Activated CD8-positive, alpha-beta T cell treated with anti-CD3 and anti-CD28 coated beads for 36 hours (primary cell): ENCODE results near the gene SLC35E4. TPM values are rescaled to one million over a fixed set of nuclear protein-coding genes. Genes with fewer than 3 reads are reported as not detected.

Experiments
- ATAC-seq: fragments of 200-7000 bp; cut with Tn5 transposase; one replicate; pipeline ENCODE4 v1.10.0; 2021; ENCODE audit warnings: mild to moderate bottlenecking, moderate library complexity
- CTCF ChIA-PET: fragments of 350-600 bp; sonication (Branson Sonifier 250); formaldehyde crosslinking; loops from one replicate; lab custom pipeline; 2021; ENCODE audit warnings: antibody characterized with exemption; lab: Charles Lee
- POLR2A ChIA-PET: fragments of 350-600 bp; sonication (Branson Sonifier 250); formaldehyde crosslinking; loops from one replicate; lab custom pipeline; 2021; ENCODE audit warnings: antibody characterized with exemption; lab: Charles Lee
- DNase-seq: peaks from one replicate; pipeline ENCODE4 v3.0.0-alpha.2; 2020
- H3K27ac Mint-ChIP-seq: one replicate; pipeline ENCODE4 v1.8.0; 2021; ENCODE audit warnings: mild to moderate bottlenecking, mixed read lengths
- H3K27me3 Mint-ChIP-seq: one replicate; pipeline ENCODE4 v1.8.0; 2021; ENCODE audit warnings: mixed read lengths
- H3K36me3 Mint-ChIP-seq: one replicate; pipeline ENCODE4 v1.8.0; 2021; ENCODE audit warnings: low read depth, mixed read lengths
- H3K4me1 Mint-ChIP-seq: one replicate; pipeline ENCODE4 v1.8.0; 2021; ENCODE audit warnings: low read depth, mixed read lengths
- H3K4me3 Mint-ChIP-seq: one replicate; pipeline ENCODE4 v1.8.0; 2021; ENCODE audit warnings: mild to moderate bottlenecking, moderate library complexity, mixed read lengths
- H3K9me3 Mint-ChIP-seq: one replicate; pipeline ENCODE4 v1.8.0; 2021; ENCODE audit warnings: mixed read lengths
- CTCF ChIP-seq: fragments of 200-600 bp; IDR thresholded peaks from one replicate; pipeline ENCODE4 v1.8.0; 2022; ENCODE audit warnings: antibody characterized with exemption, mild to moderate bottlenecking
- intact Hi-C: fragments of 100-400 bp; cut with micrococcal nuclease; formaldehyde crosslinking; loops from one replicate; pipeline ENCODE4 v1.10.0; 2022
- total RNA-seq, 2 experiments: library from RNA; stranded (reverse); gene quantifications; one replicate each; pipeline ENCODE4 v1.2.3, GENCODE V29; 2021

Gene SLC35E4
- total RNA-seq, 2 experiments from 2014 or later = 3.4 to 3.8 TPM

- no peak for TF ChIP-seq CTCF
- intact Hi-C loops = no loop called here
Measured at GRCh38 chr22:30680991-30681770, 45.6 kb downstream of the SLC35E4 start.

DNA sequence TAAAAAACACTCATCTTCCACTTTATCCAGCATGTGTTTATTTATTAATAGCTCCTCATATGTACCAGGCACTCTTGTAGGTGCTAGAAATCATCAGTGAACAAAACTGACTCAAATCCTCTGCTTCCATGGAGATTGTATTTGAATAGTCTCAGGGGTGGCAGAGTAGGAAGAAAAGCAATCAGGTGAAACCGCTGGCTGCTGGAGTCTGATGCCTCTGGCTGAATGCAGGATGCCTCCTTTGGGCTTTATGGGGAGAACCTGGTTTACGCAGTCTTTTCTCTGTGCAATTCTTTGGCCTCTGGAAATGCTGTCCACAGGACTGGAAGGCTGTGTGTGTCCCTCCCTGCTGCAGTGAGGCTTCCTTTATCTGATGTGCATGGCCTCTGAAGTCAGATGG lies 46.2 kb downstream of the SLC35E4 start:
- no peak for TF ChIP-seq CTCF
- CTCF ChIA-PET = no interaction called here
- no peak for ATAC-seq
- H3K4me3 Mint-ChIP-seq = no peak overlapping the region
- POLR2A ChIA-PET = no interaction called here
- H3K4me1 Mint-ChIP-seq = no peaks in the 10 kb centered on the region
- H3K9me3 Mint-ChIP-seq = no peaks in the 10 kb centered on the region
- H3K27me3 Mint-ChIP-seq = peaks cover 6% of the 10 kb centered on the region
- H3K36me3 Mint-ChIP-seq = no peaks in the 10 kb centered on the region
- intact Hi-C loops = no loop called here
- no peak overlapping the region for H3K27ac Mint-ChIP-seq
- no peak for DNase-seq

More at GRCh38 chr22:30680991-30681770, 45.6 kb downstream of the SLC35E4 start:
- Mint-ChIP-seq H3K4me1 (no peaks in the 10 kb centered on the region), H3K27ac (no peak overlapping the region), H3K9me3 (no peaks in the 10 kb centered on the region), H3K27me3 (peaks cover 6% of the 10 kb centered on the region), H3K4me3 (no peak overlapping the region), H3K36me3 (no peaks in the 10 kb centered on the region)
- CTCF ChIA-PET = no interaction called here
- POLR2A ChIA-PET = no interaction called here
- no peak for DNase-seq
- no peak for ATAC-seq

- Mint-ChIP-seq H3K4me3 (no peak overlapping the region), H3K27me3 (no peaks in the 10 kb centered on the region), H3K27ac (no peak overlapping the region), H3K9me3 (no peaks in the 10 kb centered on the region), H3K36me3 (no peaks in the 10 kb centered on the region), H3K4me1 (no peaks in the 10 kb centered on the region)
- no peak for TF ChIP-seq CTCF
- ChIA-PET CTCF (interaction anchor here (1.5 kb wide), 1 partner anchor 70 kb away, joined by 3 read pairs; no protein-coding TSS in a partner anchor), POLR2A (interaction anchor here (0.6 kb wide), 1 partner anchor 52 kb away, joined by 4 read pairs; no protein-coding TSS in a partner anchor)
- intact Hi-C loops = no loop called here
- no peak for DNase-seq
- no peak for ATAC-seq
Measured at GRCh38 chr22:30685178-30685577, 49.6 kb downstream of the SLC35E4 start.

DNA sequence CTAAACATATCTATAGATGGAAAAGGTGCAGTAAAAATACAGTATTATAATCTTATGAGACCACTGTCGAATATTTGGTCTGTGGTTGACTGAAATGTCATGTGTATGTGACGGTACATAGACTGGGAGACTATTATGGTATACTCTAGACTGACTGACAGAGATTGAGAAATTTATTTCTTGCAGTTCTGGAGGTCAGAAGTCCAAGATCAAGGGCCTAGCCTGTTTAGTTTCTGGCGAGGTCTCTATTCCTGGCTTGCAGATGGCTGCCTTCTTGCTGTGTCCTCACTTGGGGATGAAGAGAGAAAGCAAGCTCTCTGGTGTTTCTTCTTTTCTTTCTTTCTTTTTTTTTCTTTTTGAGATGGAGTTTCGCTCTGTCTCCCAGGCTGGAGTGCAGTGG lies 51.8 kb downstream of the SLC35E4 start:
- CTCF ChIA-PET = no interaction called here
- no peak for TF ChIP-seq CTCF

GRCh38 chr22:30689622-30690021 lies 54.0 kb downstream of the SLC35E4 start:
- POLR2A ChIA-PET = no interaction called here
- no peak overlapping the region for H3K4me3 Mint-ChIP-seq
- no peak overlapping the region for H3K27ac Mint-ChIP-seq
- no peak for ATAC-seq
- H3K36me3 Mint-ChIP-seq = no peaks in the 10 kb centered on the region
- DNase-seq = no peak
- peaks cover 9% of the 10 kb centered on the region for H3K27me3 Mint-ChIP-seq
- TF ChIP-seq CTCF = no peak
- CTCF ChIA-PET = interaction anchor here (1.3 kb wide), 1 partner anchor 55 kb away, joined by 3 read pairs; the partner anchor contains the start of gene SLC35E4
- no peaks in the 10 kb centered on the region for H3K9me3 Mint-ChIP-seq
- peaks cover 5% of the 10 kb centered on the region for H3K4me1 Mint-ChIP-seq
- intact Hi-C loops = no loop called here

More for the DNA sequence above, 51.8 kb downstream of the SLC35E4 start:
- Mint-ChIP-seq H3K36me3 (no peaks in the 10 kb centered on the region), H3K27ac (no peak overlapping the region), H3K27me3 (peaks cover 2% of the 10 kb centered on the region), H3K9me3 (no peaks in the 10 kb centered on the region), H3K4me3 (no peak overlapping the region), H3K4me1 (no peaks in the 10 kb centered on the region)
- intact Hi-C loops = no loop called here
- DNase-seq (no peak), ATAC-seq (no peak)
- POLR2A ChIA-PET = interaction anchor here (0.7 kb wide), 1 partner anchor 593 kb away, joined by 3 read pairs; no protein-coding TSS in a partner anchor
